CD14-positive monocyte (primary cell): Measurements from ENCODE around the gene GFOD1. TPM values are rescaled to one million over a fixed set of nuclear protein-coding genes. Genes with fewer than 3 reads are reported as not detected.

Experiments used
- DNase-seq, 3 donors: peaks; one replicate each; pipeline ENCODE4 v3.0.0-alpha.2; 2011 to 2022
- H2AFZ ChIP-seq: 2 replicates; pipeline ENCODE4 v1.6.0; 2012; ENCODE audit warnings: mild to moderate bottlenecking, low read depth, low read length, inconsistent platforms; ENCODE audit not compliant: insufficient read depth, poor library complexity, severe bottlenecking
- H3K27ac ChIP-seq, 2 donors: 1 replicate in 1 of 2; 2 replicates in 1 of 2; pipeline ENCODE4 v1.5.1; 2012 to 2013; ENCODE audit warnings: low read length in 2 of 2, control low read depth in 1 of 2, inconsistent platforms in 1 of 2, low read depth in 1 of 2, mild to moderate bottlenecking in 1 of 2
- H3K27me3 ChIP-seq, 2 donors: one replicate each; pipeline versions ENCODE4 v1.6.0 to v1.6.1; 2011 to 2013; ENCODE audit warnings: low read length in 2 of 2; ENCODE audit not compliant: control insufficient read depth in 2 of 2, insufficient read depth in 2 of 2
- H3K36me3 ChIP-seq, 2 donors: replicated peaks in 1 of 2; 1 replicate in 1 of 2; 2 replicates in 1 of 2; pipeline versions ENCODE4 v1.5.1 to v1.6.1; 2012 to 2013; ENCODE audit warnings: low read length in 2 of 2, control low read depth in 1 of 2, inconsistent platforms in 1 of 2, mild to moderate bottlenecking in 1 of 2; ENCODE audit not compliant: insufficient read depth in 2 of 2, control insufficient read depth in 1 of 2
- H3K4me1 ChIP-seq, 2 donors: 1 replicate in 1 of 2; 2 replicates in 1 of 2; pipeline versions ENCODE4 v1.5.1 to v1.6.1; 2012 to 2013; ENCODE audit warnings: low read length in 2 of 2, control low read depth in 1 of 2, inconsistent platforms in 1 of 2, mild to moderate bottlenecking in 1 of 2, moderate library complexity in 1 of 2; ENCODE audit not compliant: insufficient read depth in 2 of 2, control insufficient read depth in 1 of 2
- H3K4me2 ChIP-seq: replicated peaks from 2 replicates; pipeline ENCODE3; 2012; ENCODE audit warnings: low read length, moderate library complexity, mild to moderate bottlenecking; ENCODE audit not compliant: poor library complexity, severe bottlenecking; ENCODE audit errors: extremely low read depth
- H3K4me3 ChIP-seq, 3 experiments: fragments of 200-600 bp in 1 of 3; sonication (generic) in 1 of 3; replicated peaks in 1 of 3; 1 replicate in 2 of 3; 2 replicates in 1 of 3; pipeline ENCODE4 v1.5.1; 2011 to 2013; ENCODE audit warnings: low read length in 3 of 3, mild to moderate bottlenecking in 3 of 3, control low read depth in 2 of 3, low read depth in 2 of 3, inconsistent platforms in 1 of 3, moderate library complexity in 1 of 3
- H3K79me2 ChIP-seq: 2 replicates; pipeline ENCODE4 v1.6.0; 2012; ENCODE audit warnings: mild to moderate bottlenecking, control low read depth, inconsistent platforms, low read length, moderate library complexity; ENCODE audit not compliant: insufficient read depth
- H3K9ac ChIP-seq: 2 replicates; pipeline ENCODE4 v1.6.0; 2017; ENCODE audit warnings: low read length, mild to moderate bottlenecking; ENCODE audit not compliant: insufficient read depth, poor library complexity, severe bottlenecking
- H3K9me3 ChIP-seq, 2 donors: replicated peaks in 1 of 2; 1 replicate in 1 of 2; 2 replicates in 1 of 2; pipeline versions ENCODE4 v1.5.1 to v1.6.1; 2012 to 2013; ENCODE audit warnings: low read length in 2 of 2, control low read depth in 1 of 2; ENCODE audit not compliant: control insufficient read depth in 1 of 2, insufficient read depth in 1 of 2
- H4K20me1 ChIP-seq: 2 replicates; pipeline ENCODE4 v1.6.0; 2012; ENCODE audit warnings: mild to moderate bottlenecking, low read length, control low read depth, moderate library complexity; ENCODE audit not compliant: insufficient read depth
- H3K27ac Mint-ChIP-seq, 7 donors: one replicate each; pipeline ENCODE4 v1.8.0; 2020; ENCODE audit warnings: mild to moderate bottlenecking in 7 of 7, mixed read lengths in 7 of 7, moderate library complexity in 6 of 7, inconsistent platforms in 2 of 7
- H3K27me3 Mint-ChIP-seq, 3 donors: one replicate each; pipeline ENCODE4 v1.8.0; 2021 to 2022; ENCODE audit warnings: low read depth in 3 of 3, mild to moderate bottlenecking in 3 of 3, mixed read lengths in 3 of 3, moderate library complexity in 3 of 3, inconsistent platforms in 1 of 3
- H3K36me3 Mint-ChIP-seq, 2 donors: one replicate each; pipeline ENCODE4 v1.8.0; 2020; ENCODE audit warnings: mixed read lengths in 2 of 2, inconsistent platforms in 1 of 2, mild to moderate bottlenecking in 1 of 2
- H3K4me1 Mint-ChIP-seq: one replicate; pipeline ENCODE4 v1.8.0; 2020; ENCODE audit warnings: mild to moderate bottlenecking, mixed read lengths
- H3K4me3 Mint-ChIP-seq, 2 donors: one replicate each; pipeline ENCODE4 v1.8.0; 2020; ENCODE audit warnings: mild to moderate bottlenecking in 2 of 2, mixed read lengths in 2 of 2, moderate library complexity in 1 of 2
- H3K9me3 Mint-ChIP-seq, 7 donors: one replicate each; pipeline ENCODE4 v1.8.0; 2020 to 2022; ENCODE audit warnings: mixed read lengths in 7 of 7, mild to moderate bottlenecking in 6 of 7, moderate library complexity in 6 of 7, inconsistent platforms in 2 of 7
- WGBS: methylation state at CpG from one replicate; pipeline ENCODE4 v1.1.5; 2013; ENCODE audit warnings: missing lambda C conversion rate; ENCODE audit not compliant: insufficient coverage; 5-methylcytosine and 5-hydroxymethylcytosine counted together
- intact Hi-C, 2 donors: fragments of 100-400 bp; cut with micrococcal nuclease; formaldehyde crosslinking; loops; one replicate each; pipeline versions ENCODE4 v1.15.0 to v1.15.1; 2023
- polyA plus RNA-seq, 3 donors: library from polyadenylated mRNA; depleted of rRNA in 1 of 3; unstranded in 2 of 3; stranded (reverse) in 1 of 3; fragments of 300-500 nt in 2 of 3; fragments of >200 nt in 1 of 3; fragmentation: Illumina TruSeq in 2 of 3; gene quantifications; 1 replicate in 2 of 3; 2 replicates in 1 of 3; pipeline ENCODE4 v1.2.3, GENCODE V29; 2012 to 2021
- TF ChIP-seq, protein P1 (sequence below): fragments of 200-600 bp; IDR thresholded peaks from one replicate; pipeline ENCODE4 v1.8.0; 2022; ENCODE audit warnings: antibody characterized with exemption, mild to moderate bottlenecking

Gene GFOD1
- polyA plus RNA-seq, 3 donors, result 2.4 to 8.7 (median 2.4) TPM

- WGBS, result no CpG with 5 or more reads among the region's 1 CpG
- no peak overlapping the region for H3K4me3 Mint-ChIP-seq
- Histone ChIP-seq H3K9me3 (no peaks in the 10 kb centered on the region), H3K4me3 (no peak overlapping the region), H3K36me3 (peaks cover 0 to 6% of the 10 kb centered on the region in 2 donors), H4K20me1 (no peaks in the 10 kb centered on the region), H2AFZ (no peak overlapping the region), H3K27me3 (no peaks in the 10 kb centered on the region), H3K27ac (no peak overlapping the region), H3K4me1 (peaks cover 24 to 30% of the 10 kb centered on the region in 2 donors), H3K79me2 (peaks cover 8% of the 10 kb centered on the region), H3K9ac (no peak overlapping the region), H3K4me2 (no peak overlapping the region)
- H3K9me3 Mint-ChIP-seq, result no peaks in the 10 kb centered on the region
- H3K36me3 Mint-ChIP-seq, result peaks cover 27% of the 10 kb centered on the region in 2 donors
- intact Hi-C loops, result no loop called here
- peak overlapping the region in 1 of 7 donors; percentile 69 for H3K27ac Mint-ChIP-seq
- H3K27me3 Mint-ChIP-seq, result peaks cover 0 to 2% (median 0%) of the 10 kb centered on the region in 3 donors
- H3K4me1 Mint-ChIP-seq, result peaks cover 39% of the 10 kb centered on the region
- TF ChIP-seq, protein P1, sequence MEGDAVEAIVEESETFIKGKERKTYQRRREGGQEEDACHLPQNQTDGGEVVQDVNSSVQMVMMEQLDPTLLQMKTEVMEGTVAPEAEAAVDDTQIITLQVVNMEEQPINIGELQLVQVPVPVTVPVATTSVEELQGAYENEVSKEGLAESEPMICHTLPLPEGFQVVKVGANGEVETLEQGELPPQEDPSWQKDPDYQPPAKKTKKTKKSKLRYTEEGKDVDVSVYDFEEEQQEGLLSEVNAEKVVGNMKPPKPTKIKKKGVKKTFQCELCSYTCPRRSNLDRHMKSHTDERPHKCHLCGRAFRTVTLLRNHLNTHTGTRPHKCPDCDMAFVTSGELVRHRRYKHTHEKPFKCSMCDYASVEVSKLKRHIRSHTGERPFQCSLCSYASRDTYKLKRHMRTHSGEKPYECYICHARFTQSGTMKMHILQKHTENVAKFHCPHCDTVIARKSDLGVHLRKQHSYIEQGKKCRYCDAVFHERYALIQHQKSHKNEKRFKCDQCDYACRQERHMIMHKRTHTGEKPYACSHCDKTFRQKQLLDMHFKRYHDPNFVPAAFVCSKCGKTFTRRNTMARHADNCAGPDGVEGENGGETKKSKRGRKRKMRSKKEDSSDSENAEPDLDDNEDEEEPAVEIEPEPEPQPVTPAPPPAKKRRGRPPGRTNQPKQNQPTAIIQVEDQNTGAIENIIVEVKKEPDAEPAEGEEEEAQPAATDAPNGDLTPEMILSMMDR, result no peak
- DNase-seq, result no peak
These were observed 18.6 kb downstream of the GFOD1 start for GRCh38 chr6:13468839-13469238.

GRCh38 chr6:13467216-13467600, 20.2 kb downstream of the GFOD1 start:
- Histone ChIP-seq H3K27me3 (no peaks in the 10 kb centered on the region), H3K36me3 (peaks cover 0 to 6% of the 10 kb centered on the region in 2 donors), H2AFZ (no peak overlapping the region), H3K4me3 (no peak overlapping the region), H3K9me3 (no peaks in the 10 kb centered on the region), H4K20me1 (no peaks in the 10 kb centered on the region), H3K9ac (no peak overlapping the region), H3K79me2 (peaks cover 9% of the 10 kb centered on the region), H3K27ac (no peak overlapping the region), H3K4me2 (no peak overlapping the region), H3K4me1 (peaks cover 31 to 33% of the 10 kb centered on the region in 2 donors)
- DNase-seq, result no peak
- no peak overlapping the region for H3K4me3 Mint-ChIP-seq
- H3K27me3 Mint-ChIP-seq, result peaks cover 0 to 2% (median 1%) of the 10 kb centered on the region in 3 donors
- H3K36me3 Mint-ChIP-seq, result peaks cover 27% of the 10 kb centered on the region in 2 donors
- intact Hi-C loops, result loop anchor here in 1 of 2 donors (2.0 kb wide), 1 partner anchor 20 kb away; the partner anchor contains the start of gene GFOD1
- peaks cover 42% of the 10 kb centered on the region for H3K4me1 Mint-ChIP-seq
- TF ChIP-seq, protein P1, result no peak
- WGBS, result no CpG with 5 or more reads among the region's 3 CpGs
- H3K27ac Mint-ChIP-seq, result no peak overlapping the region
- no peaks in the 10 kb centered on the region for H3K9me3 Mint-ChIP-seq
